Activated effector memory CD4-positive, alpha-beta T cell treated with anti-CD3 and anti-CD28 coated beads, Interleukin-2, amount 50 U/mL, for 16 hours (primary cell): ENCODE results near the gene MARCHF10.
"Not testable (repeated sequence)": the region's sequence is repeated elsewhere in the genome, so short reads cannot be mapped to it uniquely, and the experiment has no call there.

Source experiments
- DNase-seq: peaks from one replicate; pipeline ENCODE4 v3.0.0-alpha.2; 2020

The MARCHF10 gene

GRCh38 chr17:62714016-62714777 is 93.9 kb downstream of the MARCHF10 start:
- no peak for DNase-seq

GRCh38 chr17:62713086-62713881 is 94.8 kb downstream of the MARCHF10 start:
- peak; percentile 55 for DNase-seq

- no peak for DNase-seq
These were observed 95.9 kb downstream of the MARCHF10 start for GRCh38 chr17:62712171-62712581.

GRCh38 chr17:62708587-62708986 is 99.5 kb downstream of the MARCHF10 start:
- DNase-seq = no peak

GRCh38 chr17:62707425-62707739 is 100.7 kb downstream of the MARCHF10 start:
- DNase-seq = no peak

- no peak for DNase-seq
These were observed 101.3 kb downstream of the MARCHF10 start for GRCh38 chr17:62706598-62707424.

- DNase-seq = no peak
These were observed 102.1 kb downstream of the MARCHF10 start for GRCh38 chr17:62705778-62706597.

- DNase-seq = no peak
These were observed 102.8 kb downstream of the MARCHF10 start for GRCh38 chr17:62705156-62705777.

- DNase-seq = peak; percentile 66
These were observed 103.6 kb downstream of the MARCHF10 start for GRCh38 chr17:62704381-62704971.

GRCh38 chr17:62703776-62704380 is 104.2 kb downstream of the MARCHF10 start:
- DNase-seq = peak; percentile 90

GRCh38 chr17:62703261-62703775 is 104.8 kb downstream of the MARCHF10 start:
- DNase-seq = peak; percentile 66

GRCh38 chr17:62702746-62703260 is 105.3 kb downstream of the MARCHF10 start:
- no peak for DNase-seq

- peak; percentile 51 for DNase-seq
These were observed 106.4 kb downstream of the MARCHF10 start for GRCh38 chr17:62701706-62702085.

- peak; percentile 45 for DNase-seq
These were observed 107.0 kb downstream of the MARCHF10 start for GRCh38 chr17:62700964-62701705.

GRCh38 chr17:62698459-62698858 is 109.7 kb downstream of the MARCHF10 start:
- not testable (repeated sequence) for DNase-seq

- no peak for DNase-seq
These were observed 111.2 kb downstream of the MARCHF10 start for GRCh38 chr17:62696726-62697490.

GRCh38 chr17:62696256-62696655 is 111.9 kb downstream of the MARCHF10 start:
- no peak for DNase-seq

GRCh38 chr17:62695093-62695738 is 112.9 kb downstream of the MARCHF10 start:
- not testable (repeated sequence) for DNase-seq
